GM18868 (cell line): ENCODE data around the gene PPP2R3B.
"Not testable (repeated sequence)": the region's sequence is repeated elsewhere in the genome, so short reads cannot be mapped to it uniquely, and the experiment has no call there.

Source experiments
- ATAC-seq: cut with Tn5 transposase; IDR thresholded peaks from one replicate; pipeline ENCODE4 v1.9.1; 2021; ENCODE audit warnings: mild to moderate bottlenecking, moderate library complexity; ENCODE audit not compliant: unreplicated experiment

PPP2R3B gene

DNA sequence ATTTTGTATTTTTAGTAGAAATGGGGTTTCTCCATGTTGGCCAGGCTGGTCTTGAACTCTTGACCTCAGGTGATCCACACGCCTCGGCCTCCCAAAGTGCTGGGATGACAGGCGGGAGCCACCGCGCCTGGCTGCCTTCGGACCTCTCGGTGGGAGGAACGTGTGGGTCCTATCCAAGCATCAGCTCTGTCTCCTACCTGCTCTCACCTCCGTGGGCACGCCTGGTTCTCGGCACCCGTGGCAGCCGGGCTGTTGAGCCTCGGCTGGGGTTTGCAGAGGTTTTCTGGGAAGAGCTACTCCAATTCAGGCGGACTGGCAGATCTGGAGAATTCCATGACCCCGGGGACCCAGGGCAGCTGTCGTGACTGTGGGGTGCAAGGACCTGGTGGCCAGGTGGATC lies 23.6 kb upstream of the PPP2R3B start:
- ATAC-seq = no peak

DNA sequence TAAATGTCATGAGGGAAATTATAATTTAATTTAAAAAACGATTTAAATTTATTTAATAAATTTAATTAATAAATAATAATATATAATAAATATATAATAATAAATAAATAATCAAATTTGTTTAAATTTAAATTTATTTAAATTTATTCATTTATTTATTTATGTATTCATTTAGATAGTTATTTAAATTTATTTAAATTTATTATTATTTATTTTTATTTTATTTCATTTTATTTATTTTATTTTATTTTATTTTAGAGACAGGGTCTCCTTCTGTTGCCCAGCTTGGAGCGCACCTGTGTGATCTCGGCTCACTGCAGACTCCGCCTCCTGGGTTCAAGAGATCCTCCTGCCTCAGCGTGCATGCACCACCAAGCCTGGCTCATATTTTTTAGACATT lies 18.4 kb upstream of the PPP2R3B start:
- no peak for ATAC-seq

DNA sequence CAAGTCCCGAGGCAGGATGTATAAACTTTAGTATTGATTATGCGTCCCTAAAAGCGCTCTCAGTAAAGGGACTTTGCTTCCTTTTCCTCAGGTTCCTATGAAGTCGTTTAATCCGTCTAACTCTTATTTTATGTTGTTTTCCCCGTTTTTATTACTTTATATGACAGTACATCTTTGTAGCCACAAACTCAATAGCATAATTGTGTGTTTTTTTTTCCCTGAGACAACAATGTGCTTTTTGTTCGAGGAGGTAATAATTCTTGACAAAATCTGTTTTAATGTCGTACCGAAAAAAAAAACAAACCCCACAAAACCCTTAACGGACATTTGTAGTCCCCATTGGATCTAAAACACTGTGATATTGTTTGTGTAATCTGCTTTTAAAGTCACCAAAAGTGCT lies 17.9 kb upstream of the PPP2R3B start:
- no peak for ATAC-seq

DNA sequence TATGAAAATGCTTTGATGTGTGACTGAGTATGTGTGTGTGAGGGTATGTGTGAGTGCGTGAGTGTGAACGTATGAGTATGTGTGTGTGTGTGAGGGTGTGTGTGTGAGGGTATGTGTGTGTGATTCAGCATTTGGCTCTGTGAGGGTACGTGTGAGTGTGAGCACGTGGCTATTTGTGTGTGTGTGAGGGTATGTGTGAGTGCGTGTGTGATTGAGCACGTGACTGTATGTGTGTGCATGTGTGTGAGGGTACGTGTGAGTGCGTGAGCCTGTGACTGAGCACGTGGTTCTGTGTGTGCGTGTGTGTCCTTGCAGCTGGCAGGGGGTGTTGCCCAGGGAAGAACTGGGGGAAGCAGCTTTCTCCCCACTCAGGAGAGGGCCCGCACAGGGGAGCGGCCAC lies 16.1 kb upstream of the PPP2R3B start:
- no peak for ATAC-seq

DNA sequence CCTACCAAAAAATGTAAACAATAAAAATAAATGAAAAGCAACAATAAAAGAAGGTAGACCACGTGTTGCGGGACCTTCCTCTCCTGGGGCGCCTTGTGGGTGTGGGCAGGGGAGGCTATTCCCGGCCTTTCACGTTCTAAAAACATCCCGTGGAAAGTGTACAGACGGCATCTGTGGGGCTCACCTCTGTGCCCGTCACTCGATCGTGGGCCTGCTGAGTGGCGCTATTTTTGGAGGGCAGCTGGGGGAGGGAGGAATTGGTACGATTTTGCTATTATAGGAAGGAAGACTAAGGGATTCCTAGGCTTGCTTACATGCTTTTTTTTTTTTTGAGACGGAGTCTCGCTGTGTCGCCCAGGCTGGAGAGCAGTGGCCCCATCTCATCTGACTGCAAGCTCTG lies 13.6 kb upstream of the PPP2R3B start:
- no peak for ATAC-seq

DNA sequence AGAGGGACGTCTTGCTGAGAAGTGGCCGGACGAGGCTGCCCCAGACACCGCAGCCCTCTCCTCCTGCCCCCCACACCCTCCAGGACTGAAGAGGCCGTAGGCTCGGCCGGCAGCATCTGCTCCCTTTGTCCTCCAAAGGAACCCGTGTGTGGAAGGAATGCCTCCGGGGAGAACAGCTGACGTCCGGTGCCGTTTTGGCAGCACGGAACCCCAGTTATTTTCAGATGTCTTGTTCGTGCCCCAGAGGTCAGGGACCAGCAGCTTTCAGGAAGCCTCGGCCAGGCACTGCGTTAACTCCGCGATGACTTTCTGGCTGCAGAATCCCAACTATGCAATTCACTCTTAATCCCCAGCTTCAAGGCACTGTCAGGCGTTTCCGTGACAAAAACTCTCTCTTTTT lies 10.9 kb upstream of the PPP2R3B start:
- ATAC-seq = no peak

DNA sequence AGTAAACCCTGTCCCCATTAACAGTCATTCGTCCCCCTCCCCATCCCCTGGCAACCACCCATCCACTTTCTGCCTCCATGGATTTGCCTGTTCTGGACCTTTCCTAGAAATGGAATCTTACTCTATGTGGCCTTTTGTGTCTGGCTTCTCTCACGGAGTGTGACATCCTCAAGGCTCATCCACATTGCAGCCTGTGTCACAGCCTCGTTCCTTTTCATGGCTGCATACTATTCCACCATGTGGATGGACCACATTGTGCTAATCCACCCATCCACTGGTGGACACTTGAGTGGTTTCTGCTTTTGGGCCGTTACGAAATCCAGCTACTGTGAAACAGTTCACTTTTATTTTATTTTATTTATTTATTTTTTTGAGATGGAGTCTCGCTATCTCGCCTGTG lies 8.1 kb upstream of the PPP2R3B start:
- ATAC-seq = no peak

DNA sequence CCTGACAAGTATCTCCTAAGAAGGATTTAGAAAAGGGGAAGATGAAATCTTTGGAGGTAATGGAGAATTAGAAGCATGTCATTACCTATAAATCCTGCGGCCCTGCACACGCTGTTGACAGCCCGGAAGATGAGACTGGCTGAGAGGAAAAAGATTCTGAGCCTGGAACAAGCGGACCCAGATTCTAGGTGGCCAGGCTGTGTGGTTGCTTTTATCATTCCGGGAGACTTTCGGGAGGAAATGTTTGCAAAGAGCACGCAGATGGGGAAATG lies 5.8 kb upstream of the PPP2R3B start:
- no peak for ATAC-seq

DNA sequence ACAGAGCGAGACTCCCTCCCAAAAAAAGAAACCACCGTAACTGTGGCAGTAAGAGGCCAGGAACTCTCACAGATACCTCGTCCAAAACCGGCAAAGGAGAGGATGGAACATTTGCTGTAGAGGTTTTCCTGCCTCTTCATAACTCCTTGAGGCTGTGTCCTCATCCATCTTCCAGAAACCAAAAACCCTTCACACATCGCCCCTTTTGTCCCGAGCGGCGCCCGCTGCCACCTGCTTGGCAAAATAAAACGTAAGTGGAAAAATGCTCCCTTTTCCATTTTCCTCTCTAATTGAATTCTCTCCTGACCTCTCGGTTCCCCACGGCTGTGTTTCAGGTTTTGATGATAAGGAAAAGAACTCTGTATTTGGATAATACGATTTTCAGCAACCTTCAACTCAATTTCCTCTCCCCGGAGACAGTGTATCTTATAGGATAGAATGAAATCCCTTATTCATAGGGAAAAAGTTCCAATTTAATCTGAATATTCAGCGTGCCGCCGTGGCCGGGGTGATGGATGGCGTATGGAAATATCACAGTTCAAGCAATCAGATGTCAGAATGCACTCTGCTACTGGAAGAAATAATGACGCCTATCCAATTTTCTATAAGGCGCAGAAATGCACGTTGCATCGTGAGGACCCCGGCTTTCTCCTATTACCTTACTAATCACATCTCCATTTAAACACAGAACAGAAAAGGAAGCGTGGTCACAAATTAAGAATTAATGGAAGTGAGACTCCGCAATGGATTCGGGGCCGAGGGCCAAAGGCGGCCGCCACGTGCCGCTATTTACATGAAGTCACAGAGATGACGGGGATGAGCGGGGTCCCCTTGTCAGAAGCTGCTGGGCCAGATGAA lies 5.2 kb upstream of the PPP2R3B start:
- no peak for ATAC-seq

DNA sequence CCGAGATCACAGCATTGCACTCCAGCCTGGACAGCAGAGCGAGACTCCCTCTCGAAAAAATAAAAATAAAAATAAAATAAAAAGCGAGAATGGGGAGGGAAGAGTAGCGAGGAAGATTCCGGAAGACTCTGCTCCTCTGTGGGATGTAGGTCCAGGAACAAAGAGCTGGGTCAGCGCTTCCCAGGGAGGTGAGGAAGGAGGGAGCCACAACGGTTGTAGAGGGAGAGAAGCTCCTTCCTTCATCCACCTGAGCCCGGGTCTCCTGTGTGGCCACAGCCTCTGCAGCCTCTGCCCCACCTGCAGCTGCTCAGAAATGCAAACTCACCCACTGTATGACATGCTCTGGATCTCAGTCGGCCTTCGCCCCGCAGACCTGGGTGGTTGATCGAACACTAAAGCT lies 3.8 kb upstream of the PPP2R3B start:
- no peak for ATAC-seq

DNA sequence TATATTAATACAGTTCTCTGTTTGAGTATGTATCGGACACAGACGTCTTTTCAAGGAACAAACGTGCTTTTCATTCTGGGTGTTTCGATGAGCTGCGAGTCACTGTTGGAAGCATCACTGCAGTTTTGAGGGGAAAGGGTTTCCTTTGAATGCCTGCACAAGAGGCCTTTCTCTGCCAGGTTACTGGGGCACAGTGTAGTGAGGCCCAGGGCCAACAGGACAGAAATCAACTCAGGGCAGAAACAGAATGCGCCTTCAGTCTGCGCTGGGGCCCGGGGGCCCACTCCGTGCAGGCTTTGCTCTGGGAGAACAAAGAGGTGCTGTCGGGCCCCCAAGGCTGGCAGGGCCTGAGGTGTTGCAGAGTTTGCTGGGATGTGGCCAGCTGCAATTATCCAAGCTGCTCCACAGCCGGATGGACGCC lies 2.3 kb upstream of the PPP2R3B start:
- no peak for ATAC-seq

DNA sequence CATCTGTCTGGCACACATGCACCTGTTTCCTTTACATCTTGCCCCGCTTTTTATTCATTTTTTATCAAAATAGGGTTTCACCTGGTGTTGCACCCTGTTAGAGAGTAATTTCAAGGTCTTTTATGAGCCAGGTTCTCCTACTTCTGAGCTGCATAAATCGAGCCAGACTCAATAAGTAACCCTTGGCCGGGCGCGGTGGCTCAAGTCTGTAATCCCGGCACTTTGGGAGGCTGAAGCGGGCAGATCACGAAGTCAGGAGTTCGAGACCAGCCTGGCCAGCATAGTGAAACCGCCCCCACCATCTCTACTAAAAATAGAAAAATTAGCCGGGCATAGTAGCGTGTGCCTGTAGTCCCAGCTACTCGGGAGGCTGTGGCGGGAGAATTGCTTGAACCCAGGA lies 1.0 kb upstream of the PPP2R3B start:
- no peak for ATAC-seq

DNA sequence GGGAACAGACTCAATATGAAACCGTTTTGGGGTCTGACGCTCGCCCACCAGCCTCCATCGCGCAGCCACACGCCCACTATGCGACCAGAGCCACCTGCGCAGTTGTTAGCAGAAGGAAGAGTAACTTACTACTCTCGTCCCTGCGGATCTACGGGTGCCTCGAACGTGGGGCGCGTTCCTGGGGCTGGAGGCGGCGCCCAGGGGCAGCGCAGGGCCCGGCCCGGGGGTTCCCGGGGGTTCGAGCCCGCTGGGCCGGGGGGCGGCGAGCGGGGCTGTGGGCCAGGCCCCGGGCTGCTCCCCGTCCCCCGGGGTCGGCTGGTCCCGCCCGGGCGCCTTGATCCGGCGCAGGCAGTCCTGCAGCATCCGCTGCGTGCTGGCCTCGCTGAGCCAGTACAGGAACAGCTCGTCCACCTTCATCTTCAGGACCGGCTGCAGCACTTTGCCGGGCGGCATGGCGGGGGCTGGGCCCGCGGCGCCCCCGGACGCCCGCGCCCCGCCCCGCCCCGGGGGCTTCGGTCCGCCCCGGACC lies 404 bp downstream of the PPP2R3B start:
- peak; percentile 29 for ATAC-seq

DNA sequence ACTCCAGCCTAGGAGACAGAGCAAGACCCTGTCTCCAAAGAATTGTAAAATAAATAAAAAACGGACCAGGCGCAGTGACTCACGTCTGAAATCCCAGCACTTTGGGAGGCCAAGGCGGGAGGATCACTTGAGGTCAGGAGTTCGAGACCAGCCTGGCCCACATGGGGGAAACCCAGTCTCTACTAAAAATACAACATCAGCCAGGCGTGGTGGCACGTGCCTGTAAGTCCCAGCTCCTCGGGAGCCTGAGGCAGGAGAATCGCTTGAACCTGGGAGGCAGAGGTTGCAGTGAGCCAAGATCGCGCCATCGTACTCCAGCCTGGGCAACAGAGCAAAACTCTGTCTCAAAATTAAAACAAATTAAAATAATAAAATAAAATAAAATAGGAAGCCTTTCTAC lies 971 bp downstream of the PPP2R3B start:
- ATAC-seq = not testable (repeated sequence)

DNA sequence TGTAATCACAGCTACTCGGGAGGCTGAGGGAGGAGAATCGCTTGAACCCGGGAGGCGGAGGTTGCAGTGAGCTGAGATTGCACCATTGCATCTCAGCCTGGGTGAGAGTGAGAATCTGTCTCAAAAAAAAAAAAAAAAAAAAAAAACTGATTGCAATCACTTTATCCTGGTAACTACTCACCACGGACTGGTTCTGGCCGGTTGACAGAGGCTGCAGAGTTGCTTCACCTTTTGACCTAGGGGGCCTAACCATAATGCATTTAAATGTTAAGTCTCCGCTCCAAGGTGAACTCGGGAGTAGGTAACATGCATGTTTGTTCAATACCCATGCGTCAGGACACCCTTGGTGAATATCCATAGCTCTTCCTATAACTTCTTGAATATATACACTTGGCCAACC lies 1.8 kb downstream of the PPP2R3B start:
- ATAC-seq = no peak

DNA sequence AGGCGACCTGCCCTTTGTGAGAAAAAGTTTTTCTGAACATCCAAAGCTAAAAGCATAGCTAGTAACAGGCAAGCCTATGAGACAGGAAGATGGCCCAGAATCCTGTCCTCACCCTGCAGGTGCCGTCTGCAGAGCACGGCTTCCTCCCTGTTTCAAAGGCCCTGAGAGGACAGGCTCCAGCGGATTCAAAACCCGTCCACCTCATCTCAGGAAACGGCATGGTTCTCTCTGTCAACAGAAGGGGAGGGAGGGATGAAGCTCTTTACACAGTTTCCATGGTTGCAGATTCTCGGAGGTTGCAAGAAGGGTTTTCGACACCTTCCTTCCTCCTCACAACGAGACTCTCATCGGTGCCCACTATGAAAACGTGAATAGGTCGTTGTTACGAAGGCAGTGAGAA lies 8.3 kb downstream of the PPP2R3B start:
- ATAC-seq = peak; percentile 57

DNA sequence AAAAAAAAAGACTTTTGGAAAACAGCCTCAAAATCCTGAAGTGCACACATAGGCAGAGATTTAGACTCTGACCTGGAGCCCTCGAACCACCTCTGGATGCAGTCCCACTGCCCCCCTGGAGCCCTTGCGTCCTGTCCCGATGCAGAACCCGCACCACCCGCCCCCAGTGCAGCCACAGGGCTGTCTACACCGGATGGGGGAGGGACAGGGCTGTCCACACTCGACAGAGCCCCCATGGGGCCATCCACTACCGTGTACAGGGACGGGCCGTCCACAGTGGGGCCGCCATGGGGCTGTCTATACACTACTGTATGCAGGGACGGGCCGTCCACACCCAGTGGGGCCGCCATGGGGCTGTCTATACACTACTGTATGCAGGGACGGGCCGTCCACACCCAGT lies 10.5 kb downstream of the PPP2R3B start:
- not testable (repeated sequence) for ATAC-seq

DNA sequence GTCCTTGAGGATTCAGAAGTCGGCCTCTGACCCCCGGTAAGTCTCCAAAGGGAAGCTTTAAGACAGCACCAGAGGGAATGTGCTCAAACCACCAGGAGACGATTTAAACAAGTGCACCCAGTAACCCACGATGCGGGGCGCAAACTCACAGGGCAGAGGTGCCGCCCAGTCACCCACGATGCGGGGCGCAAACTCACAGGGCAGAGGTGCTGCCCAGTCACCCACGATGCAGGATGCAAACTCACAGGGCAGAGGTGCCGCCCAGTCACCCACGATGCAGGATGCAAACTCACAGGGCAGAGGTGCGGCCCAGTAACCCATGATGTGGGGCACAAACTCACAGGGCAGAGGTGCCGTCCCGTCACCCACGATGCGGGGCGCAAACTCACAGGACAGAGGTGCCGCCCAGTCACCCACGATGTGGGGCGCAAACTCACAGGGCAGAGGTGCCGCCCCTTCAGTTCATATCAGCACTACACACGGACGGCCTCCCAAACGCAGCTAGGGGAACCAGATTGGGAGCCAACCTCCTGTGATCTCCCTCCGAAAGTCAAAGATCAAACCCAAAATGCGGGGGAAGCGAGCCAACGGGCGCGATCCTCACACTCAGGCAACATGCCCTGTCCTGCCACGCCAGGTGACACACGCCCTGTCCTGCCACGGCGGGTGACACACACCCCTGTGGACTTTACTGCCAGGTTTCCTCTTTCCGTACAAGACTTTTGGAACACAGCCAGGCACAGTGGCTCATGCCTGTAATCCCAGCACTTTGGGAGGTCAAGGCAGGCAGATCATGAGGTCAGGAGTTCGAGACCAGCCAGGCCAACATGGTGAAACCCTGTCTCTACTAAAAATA lies 11.3 kb downstream of the PPP2R3B start:
- no peak for ATAC-seq

DNA sequence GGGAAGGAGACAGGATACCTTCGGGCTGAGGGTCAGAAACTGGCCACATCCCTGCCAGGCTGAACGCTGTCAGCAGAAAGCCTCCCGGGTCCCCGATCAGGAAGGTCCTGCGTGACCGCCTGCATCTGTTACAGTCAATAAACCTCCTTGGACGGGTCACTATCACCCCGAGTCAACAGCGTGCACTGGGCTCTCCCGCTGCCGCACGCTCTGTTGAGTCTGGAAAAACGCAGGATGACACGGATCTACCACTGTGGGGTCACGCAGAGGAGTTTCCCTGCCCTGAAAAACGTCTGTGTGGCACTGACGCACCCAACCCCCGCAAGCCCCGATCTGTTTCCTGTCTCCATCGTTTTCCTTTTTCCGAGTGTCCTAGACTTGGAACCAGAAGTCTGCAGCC lies 12.1 kb downstream of the PPP2R3B start:
- ATAC-seq = no peak

DNA sequence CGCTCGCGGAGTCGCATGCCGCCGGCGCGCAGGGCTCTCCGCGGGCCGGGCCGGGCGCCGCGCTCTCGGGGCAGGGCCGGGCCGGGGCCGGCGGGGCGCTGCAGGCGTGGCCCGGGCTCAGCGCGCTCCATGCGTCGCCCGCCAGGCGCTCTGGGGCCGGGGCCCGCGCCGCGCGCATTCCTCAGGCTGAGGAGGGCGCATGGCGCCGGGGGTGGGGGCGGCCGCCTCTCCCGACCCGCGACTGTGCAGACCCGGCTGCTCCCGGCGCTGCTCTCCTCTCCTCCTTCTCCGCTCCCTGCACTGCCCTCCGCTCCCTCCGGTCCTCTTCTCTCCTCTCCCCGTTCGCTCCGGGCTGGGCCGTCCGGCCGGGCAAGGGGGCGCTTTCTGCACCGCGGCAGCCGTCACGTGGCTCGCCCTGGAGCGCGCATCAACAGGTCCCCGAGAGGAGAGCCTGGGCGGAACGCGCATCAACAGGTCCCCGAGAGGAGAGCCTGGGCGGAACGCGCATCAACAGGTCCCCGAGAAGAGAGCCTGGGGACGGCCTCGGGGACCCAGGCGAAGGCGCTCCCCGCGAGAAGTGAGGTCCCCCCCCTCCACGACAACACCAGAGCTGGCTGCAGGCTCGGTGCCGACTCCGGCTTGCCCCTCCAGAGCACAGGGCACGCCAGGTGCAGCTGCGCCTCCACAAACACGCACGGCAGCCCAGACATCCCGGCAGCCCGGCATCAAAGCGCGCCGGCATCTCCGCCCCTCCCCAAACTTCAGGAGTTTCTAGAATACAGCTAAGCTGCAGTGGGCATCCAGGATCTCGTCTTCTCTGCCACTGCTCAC lies 12.9 kb downstream of the PPP2R3B start:
- ATAC-seq = peak; percentile 49
